ENCODE results near the gene CMTM8.

CMTM8 gene

DNA sequence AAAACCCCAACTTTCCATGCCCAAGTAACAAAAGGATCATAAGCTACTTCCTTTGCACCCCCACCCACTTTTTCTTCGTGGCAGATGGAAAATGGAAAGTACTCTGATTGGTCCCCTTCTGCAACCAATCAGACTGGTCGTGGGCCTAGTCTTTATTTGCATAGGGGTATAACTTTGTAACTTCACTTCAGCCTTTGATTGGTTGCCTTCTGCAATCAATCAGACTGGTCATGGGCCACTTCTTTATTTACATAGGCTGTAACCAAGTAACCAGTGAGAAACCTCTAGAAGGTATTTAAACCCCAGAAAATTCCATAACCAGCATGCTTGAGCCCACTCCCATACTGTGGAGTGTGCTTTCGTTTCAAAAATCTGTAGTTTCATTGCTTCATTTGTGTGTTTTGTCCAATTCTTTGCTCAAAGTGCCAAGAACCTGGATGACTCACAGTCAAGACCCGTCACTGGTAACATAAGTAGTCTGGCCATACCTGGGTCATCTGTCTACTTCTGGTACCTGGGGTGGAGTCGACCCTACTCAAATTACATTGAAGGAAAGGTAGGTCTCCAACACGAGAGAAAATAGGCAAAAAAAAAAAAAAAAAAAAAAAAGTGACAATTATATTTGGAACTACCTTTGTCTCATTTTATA is 41.9 kb downstream of the CMTM8 start:
- no peak for FAIRE-seq

GRCh38 chr3:32281570-32282106 is 43.2 kb downstream of the CMTM8 start:
- no peak for FAIRE-seq

- no peak for FAIRE-seq
Measured at GRCh38 chr3:32282578-32283154, 44.2 kb downstream of the CMTM8 start.

- no peak for FAIRE-seq
Measured at GRCh38 chr3:32283304-32283703, 44.8 kb downstream of the CMTM8 start.

DNA sequence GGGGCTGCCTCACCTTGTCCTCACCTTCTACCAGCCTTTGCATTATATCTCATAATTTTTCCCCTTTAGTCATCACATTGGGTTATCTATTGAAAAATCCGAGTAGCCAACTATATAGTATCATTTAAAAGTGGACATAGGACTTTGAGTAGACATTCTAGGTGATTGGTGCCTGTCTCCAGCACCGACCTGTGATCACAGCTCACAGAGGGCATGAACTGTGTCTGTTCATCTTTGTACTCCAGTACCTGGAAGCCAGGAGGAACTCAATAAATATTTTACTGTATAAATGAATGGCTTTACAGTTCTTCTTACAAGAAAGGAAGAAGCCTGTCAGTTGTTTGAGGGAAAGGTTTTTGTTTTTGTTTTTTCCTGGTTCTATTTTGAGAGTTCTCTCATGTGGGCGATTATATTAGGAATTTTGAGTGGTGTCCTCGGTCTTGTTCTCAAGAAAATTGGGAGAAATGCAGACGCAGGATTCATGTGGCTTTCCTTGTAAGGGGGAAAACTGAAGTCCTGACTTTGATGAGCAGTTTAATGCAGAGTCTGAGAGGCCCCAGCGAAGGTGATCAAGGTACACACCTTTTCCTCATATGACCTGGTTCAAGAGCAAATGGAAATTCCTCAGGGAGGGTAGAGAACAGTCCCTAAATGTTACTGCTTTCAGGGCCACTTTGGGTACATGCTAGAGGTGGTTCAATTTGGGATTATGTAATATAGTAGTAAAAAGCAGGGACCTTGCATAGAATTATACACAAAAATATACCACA is 46.1 kb downstream of the CMTM8 start:
- FAIRE-seq, result no peak

DNA sequence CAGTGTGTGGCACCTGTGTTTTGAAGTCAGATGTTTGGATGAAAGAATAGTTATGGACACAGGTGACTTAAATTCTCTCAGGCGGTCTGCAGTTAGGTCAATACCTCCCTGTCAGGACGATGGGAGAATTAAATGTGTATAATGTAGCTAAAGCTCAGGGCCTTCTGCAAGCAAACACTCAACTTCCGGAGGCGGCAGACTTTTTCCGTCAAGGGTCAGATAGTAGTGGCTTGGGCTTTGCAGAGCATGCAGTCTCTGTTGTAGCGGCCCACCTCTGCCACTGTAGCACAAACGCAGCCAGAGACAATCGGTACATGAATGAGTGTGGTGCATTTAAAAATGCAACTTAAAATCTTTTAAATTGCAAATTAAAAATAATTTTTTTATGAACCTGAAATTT is 47.4 kb downstream of the CMTM8 start:
- FAIRE-seq, result no peak

GRCh38 chr3:32288819-32289218 is 50.3 kb downstream of the CMTM8 start:
- FAIRE-seq, result no peak

GRCh38 chr3:32290619-32291018 is 52.1 kb downstream of the CMTM8 start:
- FAIRE-seq, result no peak

- FAIRE-seq, result no peak
Measured at GRCh38 chr3:32292085-32292796, 53.8 kb downstream of the CMTM8 start.

DNA sequence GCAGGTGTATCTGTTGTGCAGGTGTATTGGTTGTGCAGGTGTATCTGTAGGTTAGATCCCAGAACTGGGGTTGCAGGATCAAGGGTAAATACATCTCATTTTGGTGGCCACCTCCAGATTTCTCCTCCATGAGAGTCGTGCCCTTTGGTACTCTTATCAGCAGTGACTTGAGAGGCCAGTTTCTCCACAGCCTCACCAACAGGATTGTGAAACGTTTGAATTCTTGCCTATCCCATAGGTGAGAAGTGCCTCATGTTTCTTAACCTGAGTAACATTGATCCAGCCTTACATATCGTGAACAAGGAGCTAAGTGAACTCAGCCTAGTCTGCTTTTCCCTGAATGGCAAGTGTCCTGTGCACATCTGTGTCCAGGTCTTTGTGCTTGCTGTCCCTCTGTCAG is 55.4 kb downstream of the CMTM8 start:
- FAIRE-seq, result no peak

- peak; percentile 58 for FAIRE-seq
Measured at GRCh38 chr3:32296251-32297204, 58.0 kb downstream of the CMTM8 start.

- FAIRE-seq, result no peak
Measured at GRCh38 chr3:32297366-32297765, 58.9 kb downstream of the CMTM8 start.

GRCh38 chr3:32301426-32301825 is 62.9 kb downstream of the CMTM8 start:
- no peak for FAIRE-seq

DNA sequence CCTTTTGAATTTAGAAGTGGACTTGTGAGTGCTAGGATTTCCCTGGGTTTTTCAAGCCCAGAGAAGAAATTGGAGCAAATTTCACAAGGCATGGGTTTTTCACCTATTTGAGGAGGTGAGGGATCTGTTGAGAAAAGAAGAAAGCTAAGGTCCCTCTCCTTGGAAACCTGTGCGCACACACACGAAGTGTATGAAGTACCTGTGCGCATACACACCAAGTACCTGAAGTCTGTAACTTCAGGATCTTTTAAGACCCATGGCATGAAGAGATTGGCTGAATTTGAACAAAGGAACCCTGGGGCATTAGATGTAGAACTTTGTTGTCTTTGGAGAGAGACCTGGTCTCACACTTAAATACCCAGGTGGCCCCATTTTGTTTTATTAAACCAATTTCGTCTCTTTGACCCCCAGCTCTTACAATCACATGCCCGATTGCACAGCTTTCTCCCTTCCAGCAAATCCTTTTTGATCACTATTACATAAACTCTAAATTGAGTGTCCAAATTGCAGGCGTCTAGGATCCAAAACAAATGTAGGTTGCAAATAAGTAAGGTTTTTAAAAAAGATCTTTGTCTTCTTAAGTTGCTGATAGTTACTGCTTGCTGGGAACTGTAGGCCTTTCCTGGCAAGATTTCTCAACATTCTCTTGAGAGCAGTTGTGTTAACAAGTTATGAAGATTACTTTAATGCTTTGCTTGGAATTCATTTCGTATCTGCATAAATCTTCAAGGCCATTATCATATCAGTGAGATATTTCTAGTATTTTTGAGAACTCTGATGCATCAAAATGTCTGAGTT is 64.3 kb downstream of the CMTM8 start:
- no peak for FAIRE-seq

DNA sequence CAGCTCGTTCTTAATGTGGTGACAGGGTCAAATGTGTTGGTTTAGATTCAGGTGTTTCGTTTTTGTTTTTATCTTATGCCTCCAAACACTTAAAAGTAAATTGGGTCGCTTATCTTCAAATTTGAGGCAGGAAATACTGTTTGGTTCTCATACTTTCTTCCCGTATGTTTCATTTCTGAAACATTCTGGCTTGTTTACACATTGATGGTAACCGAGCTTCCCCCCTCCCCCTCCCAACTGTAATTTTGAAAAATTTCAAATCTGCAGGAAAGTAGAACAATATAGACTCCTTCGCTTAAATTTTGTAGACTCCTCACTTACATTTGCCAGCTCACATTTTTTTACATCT is 64.9 kb downstream of the CMTM8 start:
- no peak for FAIRE-seq

- no peak for FAIRE-seq
Measured at GRCh38 chr3:32303977-32304881, 65.7 kb downstream of the CMTM8 start.

GRCh38 chr3:32305361-32305876 is 66.9 kb downstream of the CMTM8 start:
- no peak for FAIRE-seq

GRCh38 chr3:32306072-32306471 is 67.6 kb downstream of the CMTM8 start:
- FAIRE-seq, result no peak

DNA sequence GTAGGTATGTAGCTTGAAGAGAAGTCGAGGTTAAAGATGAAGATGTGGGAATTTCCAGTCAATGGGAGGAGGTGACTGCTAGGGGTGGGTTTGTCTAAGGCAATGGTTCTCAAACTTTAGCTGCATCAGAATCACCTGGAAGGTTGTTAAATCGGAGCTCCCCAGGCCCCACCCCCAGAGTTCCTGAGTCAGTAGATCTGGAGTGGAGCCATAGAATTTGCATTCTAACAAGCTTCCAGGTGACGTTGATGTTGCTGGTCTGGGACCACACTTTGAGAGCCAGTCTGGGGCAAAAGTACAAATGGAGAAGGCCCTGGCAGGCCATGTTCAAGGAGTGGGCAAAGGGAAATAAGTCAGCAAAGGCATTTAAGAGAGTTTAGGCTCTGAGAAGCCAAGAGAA is 69.1 kb downstream of the CMTM8 start:
- FAIRE-seq, result no peak

GRCh38 chr3:32308378-32308777 is 69.9 kb downstream of the CMTM8 start:
- no peak for FAIRE-seq
